ENCODE data around the gene ZNF319. TPM values are rescaled to one million over a fixed set of nuclear protein-coding genes. Genes with fewer than 3 reads are reported as not detected.
A peak's percentile ranks its signal among the peaks of the same experiment; 100 is the strongest.

The ZNF319 gene
- total RNA-seq, 1 donor from 2014 or later = 14.2 TPM

GRCh38 chr16:57995721-57996405 lies 4.6 kb downstream of the ZNF319 start:
- H3K27ac Mint-ChIP-seq = peak overlapping the region; percentile 66
- H3K9me3 Mint-ChIP-seq = no peaks in the 10 kb centered on the region
- no peaks in the 10 kb centered on the region for H3K27me3 Mint-ChIP-seq
- no peak for TF ChIP-seq CTCF (conservative IDR thresholded peaks at IDR 0.05)
- no peak for DNase-seq (ENCODE audit: extremely low spot score, unreplicated experiment)
- H3K4me3 Mint-ChIP-seq = no peak overlapping the region
- H3K4me1 Mint-ChIP-seq (ENCODE audit: unreplicated experiment) = peaks cover 16% of the 10 kb centered on the region
- peaks cover 3% of the 10 kb centered on the region for H3K36me3 Mint-ChIP-seq

GRCh38 chr16:57994778-57995177 lies 5.7 kb downstream of the ZNF319 start:
- peak; percentile 65 for TF ChIP-seq CTCF (conservative IDR thresholded peaks at IDR 0.05)
- Mint-ChIP-seq H3K36me3 (peaks cover 3% of the 10 kb centered on the region), H3K4me3 (peak overlapping the region; percentile 52), H3K27ac (peak overlapping the region; percentile 69), H3K27me3 (no peaks in the 10 kb centered on the region), H3K4me1 (ENCODE audit: unreplicated experiment) (peaks cover 16% of the 10 kb centered on the region), H3K9me3 (no peaks in the 10 kb centered on the region)
- no peak for DNase-seq (ENCODE audit: extremely low spot score, unreplicated experiment)

- Mint-ChIP-seq H3K27me3 (no peaks in the 10 kb centered on the region), H3K27ac (peak overlapping the region; percentile 69), H3K36me3 (peaks cover 3% of the 10 kb centered on the region), H3K4me1 (ENCODE audit: unreplicated experiment) (peaks cover 15% of the 10 kb centered on the region), H3K9me3 (no peaks in the 10 kb centered on the region), H3K4me3 (peak overlapping the region; percentile 52)
- TF ChIP-seq CTCF (conservative IDR thresholded peaks at IDR 0.05) = no peak
- no peak for DNase-seq (ENCODE audit: extremely low spot score, unreplicated experiment)
These were observed 6.1 kb downstream of the ZNF319 start for GRCh38 chr16:57994361-57994760.

- H3K9me3 Mint-ChIP-seq = no peaks in the 10 kb centered on the region
- peaks cover 11% of the 10 kb centered on the region for H3K4me1 Mint-ChIP-seq (ENCODE audit: unreplicated experiment)
- H3K27me3 Mint-ChIP-seq = no peaks in the 10 kb centered on the region
- no peak overlapping the region for H3K27ac Mint-ChIP-seq
- no peak for DNase-seq (ENCODE audit: extremely low spot score, unreplicated experiment)
- peaks cover 3% of the 10 kb centered on the region for H3K36me3 Mint-ChIP-seq
- TF ChIP-seq CTCF (conservative IDR thresholded peaks at IDR 0.05) = no peak
- no peak overlapping the region for H3K4me3 Mint-ChIP-seq
These were observed 6.6 kb downstream of the ZNF319 start for GRCh38 chr16:57993897-57994296.

GRCh38 chr16:57993438-57993837 lies 7.0 kb downstream of the ZNF319 start:
- no peak overlapping the region for H3K4me3 Mint-ChIP-seq

More at GRCh38 chr16:57993438-57993837, 7.0 kb downstream of the ZNF319 start:
- TF ChIP-seq CTCF (conservative IDR thresholded peaks at IDR 0.05) = no peak
- DNase-seq (ENCODE audit: extremely low spot score, unreplicated experiment) = no peak
- peak overlapping the region; percentile 97 for H3K27ac Mint-ChIP-seq
- no peaks in the 10 kb centered on the region for H3K9me3 Mint-ChIP-seq
- H3K36me3 Mint-ChIP-seq = peaks cover 3% of the 10 kb centered on the region
- H3K4me1 Mint-ChIP-seq (ENCODE audit: unreplicated experiment) = peaks cover 8% of the 10 kb centered on the region
- H3K27me3 Mint-ChIP-seq = no peaks in the 10 kb centered on the region
